ENCODE measurements around the gene HECW1. TPM values are rescaled to one million over a fixed set of nuclear protein-coding genes. Genes with fewer than 3 reads are reported as not detected.
"Not testable (repeated sequence)": the region's sequence is repeated elsewhere in the genome, so short reads cannot be mapped to it uniquely, and the experiment has no call there.

The HECW1 gene
- total RNA-seq, result not detected

GRCh38 chr7:43112459-43112940 lies at the start of gene HECW1:
Gene HECW1, plus strand, starts transcription at chr7:43112647. Its CDS starts 131,259 bp downstream, at chr7:43243906.
- no peaks in the 10 kb centered on the region for H3K36me3 Mint-ChIP-seq
- H3K4me1 Mint-ChIP-seq (ENCODE audit: low read depth), result peaks cover 6% of the 10 kb centered on the region
- intact Hi-C loops (cut with micrococcal nuclease), result no loop called here
- no peak within 1 kb of the TSS for H3K27ac Mint-ChIP-seq
- ChIA-PET CTCF (no interaction called here), POLR2A (no interaction called here)
- no peak within 1 kb of the TSS for H3K4me3 Mint-ChIP-seq
- no peak for DNase-seq
- peaks cover 58% of the 10 kb centered on the region for H3K27me3 Mint-ChIP-seq
- H3K9me3 Mint-ChIP-seq, result no peaks in the 10 kb centered on the region

- CTCF ChIA-PET, result interaction anchor here (0.6 to 1.1 kb wide), 3 partner anchors 37 to 622 kb away, joined by 3 read pairs; no protein-coding TSS in a partner anchor
- no peak overlapping the region for H3K4me3 Mint-ChIP-seq
- intact Hi-C loops (cut with micrococcal nuclease), result no loop called here
- peak; percentile 42 for DNase-seq
- peaks cover 2% of the 10 kb centered on the region for H3K9me3 Mint-ChIP-seq
- H3K4me1 Mint-ChIP-seq (ENCODE audit: low read depth), result peaks cover 4% of the 10 kb centered on the region
- H3K27me3 Mint-ChIP-seq, result peaks cover 12% of the 10 kb centered on the region
- POLR2A ChIA-PET, result no interaction called here
- no peak overlapping the region for H3K27ac Mint-ChIP-seq
- H3K36me3 Mint-ChIP-seq, result no peaks in the 10 kb centered on the region
Measured at GRCh38 chr7:43071604-43072003, 40.8 kb upstream of the HECW1 start.

- Mint-ChIP-seq H3K4me1 (ENCODE audit: low read depth) (peaks cover 4% of the 10 kb centered on the region), H3K9me3 (peaks cover 2% of the 10 kb centered on the region), H3K27ac (no peak overlapping the region), H3K36me3 (no peaks in the 10 kb centered on the region), H3K27me3 (peaks cover 11% of the 10 kb centered on the region), H3K4me3 (no peak overlapping the region)
- ChIA-PET POLR2A (no interaction called here), CTCF (no interaction called here)
- DNase-seq, result no peak
- intact Hi-C loops (cut with micrococcal nuclease), result no loop called here
Measured at GRCh38 chr7:43072530-43072929, 39.9 kb upstream of the HECW1 start.

GRCh38 chr7:43073811-43074210 lies 38.6 kb upstream of the HECW1 start:
- H3K4me1 Mint-ChIP-seq (ENCODE audit: low read depth); H3K9me3 Mint-ChIP-seq; H3K4me3 Mint-ChIP-seq; POLR2A ChIA-PET; H3K27ac Mint-ChIP-seq; H3K36me3 Mint-ChIP-seq; intact Hi-C loops (cut with micrococcal nuclease); DNase-seq; CTCF ChIA-PET: not testable (repeated sequence)
- peaks cover 11% of the 10 kb centered on the region for H3K27me3 Mint-ChIP-seq

- CTCF ChIA-PET, result interaction anchor here (0.6 kb wide), 1 partner anchor 9 kb away, joined by 4 read pairs; no protein-coding TSS in a partner anchor
- intact Hi-C loops (cut with micrococcal nuclease), result loop anchor here (5.0 kb wide), 1 partner anchor 144 kb away; the partner anchor contains the start of genes MRPL32 and PSMA2
- no peak overlapping the region for H3K27ac Mint-ChIP-seq
- H3K4me3 Mint-ChIP-seq, result no peak overlapping the region
- peaks cover 23% of the 10 kb centered on the region for H3K27me3 Mint-ChIP-seq
- peak; percentile 42 for DNase-seq
- POLR2A ChIA-PET, result no interaction called here
- no peaks in the 10 kb centered on the region for H3K36me3 Mint-ChIP-seq
- H3K4me1 Mint-ChIP-seq (ENCODE audit: low read depth), result peaks cover 4% of the 10 kb centered on the region
- H3K9me3 Mint-ChIP-seq, result peaks cover 2% of the 10 kb centered on the region
Measured at GRCh38 chr7:43076189-43076605, 36.2 kb upstream of the HECW1 start.

- CTCF ChIA-PET, result interaction anchor here (0.6 to 1.2 kb wide), 3 partner anchors 9 to 185 kb away, joined by 3 to 4 read pairs (median 3); no protein-coding TSS in a partner anchor
Measured at GRCh38 chr7:43076606-43077005, 35.8 kb upstream of the HECW1 start.

GRCh38 chr7:43077285-43077684 lies 35.2 kb upstream of the HECW1 start:
- ChIA-PET CTCF (interaction anchor here (1.0 to 1.2 kb wide), 2 partner anchors 12 to 184 kb away, joined by 3 read pairs; no protein-coding TSS in a partner anchor), POLR2A (no interaction called here)
- intact Hi-C loops (cut with micrococcal nuclease), result loop anchor here (5.0 kb wide), 1 partner anchor 145 kb away; the partner anchor contains the start of genes MRPL32 and PSMA2
- H3K36me3 Mint-ChIP-seq, result no peaks in the 10 kb centered on the region
- no peak overlapping the region for H3K27ac Mint-ChIP-seq
- H3K9me3 Mint-ChIP-seq, result peaks cover 2% of the 10 kb centered on the region
- peaks cover 22% of the 10 kb centered on the region for H3K27me3 Mint-ChIP-seq
- no peak overlapping the region for H3K4me3 Mint-ChIP-seq
- peaks cover 4% of the 10 kb centered on the region for H3K4me1 Mint-ChIP-seq (ENCODE audit: low read depth)
- DNase-seq, result no peak

More at GRCh38 chr7:43076606-43077005, 35.8 kb upstream of the HECW1 start:
- peaks cover 4% of the 10 kb centered on the region for H3K4me1 Mint-ChIP-seq (ENCODE audit: low read depth)
- peaks cover 21% of the 10 kb centered on the region for H3K27me3 Mint-ChIP-seq
- POLR2A ChIA-PET, result no interaction called here
- no peak overlapping the region for H3K4me3 Mint-ChIP-seq
- peaks cover 2% of the 10 kb centered on the region for H3K9me3 Mint-ChIP-seq
- no peaks in the 10 kb centered on the region for H3K36me3 Mint-ChIP-seq
- H3K27ac Mint-ChIP-seq, result no peak overlapping the region
- intact Hi-C loops (cut with micrococcal nuclease), result loop anchor here (5.0 kb wide), 1 partner anchor 144 kb away; the partner anchor contains the start of genes MRPL32 and PSMA2
- no peak for DNase-seq

- ChIA-PET CTCF (interaction anchor here (1.0 to 1.2 kb wide), 2 partner anchors 11 to 183 kb away, joined by 3 read pairs; no protein-coding TSS in a partner anchor), POLR2A (no interaction called here)
- Mint-ChIP-seq H3K4me3 (no peak overlapping the region), H3K27ac (no peak overlapping the region), H3K36me3 (no peaks in the 10 kb centered on the region), H3K4me1 (ENCODE audit: low read depth) (peaks cover 4% of the 10 kb centered on the region), H3K9me3 (peaks cover 2% of the 10 kb centered on the region), H3K27me3 (peaks cover 26% of the 10 kb centered on the region)
- intact Hi-C loops (cut with micrococcal nuclease), result loop anchor here (5.0 kb wide), 1 partner anchor 146 kb away; the partner anchor contains the start of genes MRPL32 and PSMA2
- DNase-seq, result no peak
Measured at GRCh38 chr7:43077732-43078391, 34.6 kb upstream of the HECW1 start.

GRCh38 chr7:43078794-43079193 lies 33.7 kb upstream of the HECW1 start:
- Mint-ChIP-seq H3K36me3 (no peaks in the 10 kb centered on the region), H3K9me3 (peaks cover 2% of the 10 kb centered on the region), H3K27ac (no peak overlapping the region), H3K27me3 (peaks cover 28% of the 10 kb centered on the region), H3K4me1 (ENCODE audit: low read depth) (peaks cover 4% of the 10 kb centered on the region), H3K4me3 (no peak overlapping the region)
- DNase-seq, result no peak
- POLR2A ChIA-PET, result no interaction called here
- intact Hi-C loops (cut with micrococcal nuclease), result loop anchor here (5.0 kb wide), 1 partner anchor 146 kb away; the partner anchor contains the start of genes MRPL32 and PSMA2
- CTCF ChIA-PET, result no interaction called here

- peaks cover 40% of the 10 kb centered on the region for H3K27me3 Mint-ChIP-seq
- no peaks in the 10 kb centered on the region for H3K36me3 Mint-ChIP-seq
- ChIA-PET POLR2A (no interaction called here), CTCF (no interaction called here)
- no peak for DNase-seq
- H3K27ac Mint-ChIP-seq, result no peak overlapping the region
- intact Hi-C loops (cut with micrococcal nuclease), result no loop called here
- H3K9me3 Mint-ChIP-seq, result no peaks in the 10 kb centered on the region
- H3K4me3 Mint-ChIP-seq, result no peak overlapping the region
- H3K4me1 Mint-ChIP-seq (ENCODE audit: low read depth), result no peaks in the 10 kb centered on the region
Measured at GRCh38 chr7:43081603-43082002, 30.8 kb upstream of the HECW1 start.

- Mint-ChIP-seq H3K27me3 (peaks cover 40% of the 10 kb centered on the region), H3K27ac (no peak overlapping the region), H3K9me3 (no peaks in the 10 kb centered on the region), H3K36me3 (no peaks in the 10 kb centered on the region), H3K4me1 (ENCODE audit: low read depth) (no peaks in the 10 kb centered on the region), H3K4me3 (no peak overlapping the region)
- no peak for DNase-seq
- POLR2A ChIA-PET, result no interaction called here
- CTCF ChIA-PET, result no interaction called here
- intact Hi-C loops (cut with micrococcal nuclease), result no loop called here
Measured at GRCh38 chr7:43083106-43083505, 29.3 kb upstream of the HECW1 start.

- H3K9me3 Mint-ChIP-seq, result no peaks in the 10 kb centered on the region
- H3K4me3 Mint-ChIP-seq, result no peak overlapping the region
- intact Hi-C loops (cut with micrococcal nuclease), result no loop called here
- H3K36me3 Mint-ChIP-seq, result no peaks in the 10 kb centered on the region
- no peak for DNase-seq
- no peaks in the 10 kb centered on the region for H3K4me1 Mint-ChIP-seq (ENCODE audit: low read depth)
- CTCF ChIA-PET, result no interaction called here
- H3K27me3 Mint-ChIP-seq, result peaks cover 35% of the 10 kb centered on the region
- POLR2A ChIA-PET, result no interaction called here
- H3K27ac Mint-ChIP-seq, result no peak overlapping the region
Measured at GRCh38 chr7:43085017-43085416, 27.4 kb upstream of the HECW1 start.
